Ascending aorta (tissue), 2 donors: ENCODE results near the gene NOD1. TPM values are rescaled to one million over a fixed set of nuclear protein-coding genes. Genes with fewer than 3 reads are reported as not detected.

Experiments used
- DNase-seq, 2 donors: peaks; one replicate each; pipeline ENCODE4 v3.0.0-alpha.2; 2019; ENCODE audit warnings: low spot score in 2 of 2
- H3K27ac ChIP-seq, 2 donors: fragments of 200-600 bp; sonication (generic); one replicate each; pipeline ENCODE4 v1.5.1; 2016 to 2017; ENCODE audit warnings: mild to moderate bottlenecking in 1 of 2
- H3K27me3 ChIP-seq: fragments of 200-600 bp; sonication (generic); one replicate; pipeline ENCODE4 v1.5.1; 2017
- H3K36me3 ChIP-seq, 2 donors: fragments of 200-600 bp; sonication (generic); one replicate each; pipeline ENCODE4 v1.5.1; 2016
- H3K4me1 ChIP-seq, 2 donors: fragments of 200-600 bp; sonication (generic); one replicate each; pipeline ENCODE4 v1.5.1; 2016 to 2017; ENCODE audit warnings: mild to moderate bottlenecking in 1 of 2
- H3K4me3 ChIP-seq, 2 donors: fragments of 200-600 bp; sonication (generic); one replicate each; pipeline ENCODE4 v1.5.1; 2016 to 2017; ENCODE audit warnings: mild to moderate bottlenecking in 1 of 2
- H3K9me3 ChIP-seq, 2 donors: fragments of 200-600 bp; sonication (generic); one replicate each; pipeline ENCODE4 v1.5.1; 2016
- intact Hi-C: fragments of 100-400 bp; cut with DNase I; formaldehyde crosslinking; loops from one replicate; pipeline ENCODE4 v1.15.1; 2023
- total RNA-seq: library from RNA; depleted of rRNA; stranded (reverse); fragments of >200 nt; gene quantifications from one replicate; pipeline ENCODE4 v1.1.0, GENCODE V29; 2016
- TF ChIP-seq, protein P1 (sequence below), 3 experiments: fragments of 200-600 bp in 2 of 3; fragments of 450-650 bp in 1 of 3; sonication (generic) in 2 of 3; IDR thresholded peaks; one replicate each; pipeline ENCODE4 v1.5.1; 2016 to 2019; ENCODE audit warnings: antibody characterized with exemption in 3 of 3, mild to moderate bottlenecking in 1 of 3, moderate library complexity in 1 of 3

The NOD1 gene
- total RNA-seq, 1 donor from 2014 or later: 20.0 TPM

DNA sequence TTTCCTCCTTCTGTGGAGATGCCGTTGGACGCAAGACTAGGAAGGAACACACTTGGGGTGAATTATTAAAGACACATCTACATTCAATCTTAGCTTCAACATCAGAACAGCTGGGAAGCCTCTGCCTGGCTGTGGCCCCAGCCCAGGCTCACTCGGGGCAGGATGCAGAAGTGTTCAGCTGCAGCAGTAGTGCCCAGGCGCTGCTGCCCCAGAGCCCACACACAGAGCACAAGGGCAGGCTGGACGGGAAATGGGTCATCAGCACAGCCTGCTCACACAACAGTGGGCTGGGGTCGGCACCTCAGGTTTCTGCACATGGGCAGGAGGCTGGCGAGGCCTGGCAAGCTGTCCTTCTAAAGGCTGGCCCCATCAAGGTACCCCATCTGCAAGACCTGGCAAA, 42.5 kb downstream of the NOD1 start:
- Histone ChIP-seq H3K27ac (no peak overlapping the region), H3K27me3 (no peaks in the 10 kb centered on the region), H3K4me1 (peaks cover 3 to 9% of the 10 kb centered on the region in 2 donors), H3K36me3 (peaks cover 28 to 38% of the 10 kb centered on the region in 2 donors), H3K9me3 (no peaks in the 10 kb centered on the region), H3K4me3 (no peak overlapping the region)
- peak in 1 of 2 donors; percentile 61 for DNase-seq
- TF ChIP-seq, protein P1, sequence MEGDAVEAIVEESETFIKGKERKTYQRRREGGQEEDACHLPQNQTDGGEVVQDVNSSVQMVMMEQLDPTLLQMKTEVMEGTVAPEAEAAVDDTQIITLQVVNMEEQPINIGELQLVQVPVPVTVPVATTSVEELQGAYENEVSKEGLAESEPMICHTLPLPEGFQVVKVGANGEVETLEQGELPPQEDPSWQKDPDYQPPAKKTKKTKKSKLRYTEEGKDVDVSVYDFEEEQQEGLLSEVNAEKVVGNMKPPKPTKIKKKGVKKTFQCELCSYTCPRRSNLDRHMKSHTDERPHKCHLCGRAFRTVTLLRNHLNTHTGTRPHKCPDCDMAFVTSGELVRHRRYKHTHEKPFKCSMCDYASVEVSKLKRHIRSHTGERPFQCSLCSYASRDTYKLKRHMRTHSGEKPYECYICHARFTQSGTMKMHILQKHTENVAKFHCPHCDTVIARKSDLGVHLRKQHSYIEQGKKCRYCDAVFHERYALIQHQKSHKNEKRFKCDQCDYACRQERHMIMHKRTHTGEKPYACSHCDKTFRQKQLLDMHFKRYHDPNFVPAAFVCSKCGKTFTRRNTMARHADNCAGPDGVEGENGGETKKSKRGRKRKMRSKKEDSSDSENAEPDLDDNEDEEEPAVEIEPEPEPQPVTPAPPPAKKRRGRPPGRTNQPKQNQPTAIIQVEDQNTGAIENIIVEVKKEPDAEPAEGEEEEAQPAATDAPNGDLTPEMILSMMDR (IDR thresholded peaks at IDR 0.05): no peak
- intact Hi-C loops: loop anchor here (10.0 kb wide), 1 partner anchor 69 kb away; the partner anchor contains the start of gene GGCT

GRCh38 chr7:30434140-30434799, 44.3 kb downstream of the NOD1 start:
- Histone ChIP-seq H3K36me3 (peaks cover 31 to 51% of the 10 kb centered on the region in 2 donors), H3K27me3 (no peaks in the 10 kb centered on the region), H3K27ac (no peak overlapping the region), H3K4me1 (peaks cover 6 to 13% of the 10 kb centered on the region in 2 donors), H3K4me3 (no peak overlapping the region), H3K9me3 (no peaks in the 10 kb centered on the region)
- no peak for DNase-seq
- intact Hi-C loops: loop anchor here (10.0 kb wide), 1 partner anchor 71 kb away; the partner anchor contains the start of gene GGCT
- TF ChIP-seq, protein P1 (IDR thresholded peaks at IDR 0.05): no peak

- Histone ChIP-seq H3K4me3 (no peak overlapping the region), H3K36me3 (peaks cover 31 to 56% of the 10 kb centered on the region in 2 donors), H3K9me3 (no peaks in the 10 kb centered on the region), H3K27ac (peak overlapping the region; percentile 53 to 67), H3K27me3 (no peaks in the 10 kb centered on the region), H3K4me1 (peaks cover 6 to 13% of the 10 kb centered on the region in 2 donors)
- intact Hi-C loops: loop anchor here (10.0 kb wide), 1 partner anchor 71 kb away; the partner anchor contains the start of gene GGCT
- DNase-seq: no peak
- TF ChIP-seq, protein P1 (IDR thresholded peaks at IDR 0.05): no peak
Observed at GRCh38 chr7:30433506-30433905, 45.1 kb downstream of the NOD1 start.

DNA sequence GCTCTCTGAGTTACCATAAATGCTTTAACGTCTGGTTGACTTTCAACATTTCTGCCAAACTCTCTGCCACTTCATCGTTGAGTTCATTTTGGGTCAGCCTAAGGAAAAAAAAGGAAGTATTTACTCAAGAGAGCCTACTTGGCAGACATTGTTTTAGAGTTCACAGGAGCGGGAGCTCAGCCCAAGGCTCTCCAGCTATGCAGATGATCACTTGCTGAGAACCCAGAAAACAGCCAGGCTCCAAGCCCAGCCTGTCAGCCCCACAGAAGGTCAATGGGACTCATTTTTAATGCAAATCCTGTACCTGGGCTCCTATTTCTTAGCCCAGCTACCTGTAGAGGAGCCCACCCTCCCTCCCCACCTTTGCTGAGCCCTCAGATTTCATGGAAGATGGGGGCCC, 45.5 kb downstream of the NOD1 start:
- Histone ChIP-seq H3K36me3 (peaks cover 29 to 56% of the 10 kb centered on the region in 2 donors), H3K4me1 (peaks cover 6 to 13% of the 10 kb centered on the region in 2 donors), H3K4me3 (no peak overlapping the region), H3K27ac (peak overlapping the region; percentile 53 to 67), H3K27me3 (no peaks in the 10 kb centered on the region), H3K9me3 (no peaks in the 10 kb centered on the region)
- TF ChIP-seq, protein P1 (IDR thresholded peaks at IDR 0.05): no peak
- DNase-seq: peak in 1 of 2 donors; percentile 82
- intact Hi-C loops: loop anchor here (10.0 kb wide), 1 partner anchor 72 kb away; the partner anchor contains the start of gene GGCT

DNA sequence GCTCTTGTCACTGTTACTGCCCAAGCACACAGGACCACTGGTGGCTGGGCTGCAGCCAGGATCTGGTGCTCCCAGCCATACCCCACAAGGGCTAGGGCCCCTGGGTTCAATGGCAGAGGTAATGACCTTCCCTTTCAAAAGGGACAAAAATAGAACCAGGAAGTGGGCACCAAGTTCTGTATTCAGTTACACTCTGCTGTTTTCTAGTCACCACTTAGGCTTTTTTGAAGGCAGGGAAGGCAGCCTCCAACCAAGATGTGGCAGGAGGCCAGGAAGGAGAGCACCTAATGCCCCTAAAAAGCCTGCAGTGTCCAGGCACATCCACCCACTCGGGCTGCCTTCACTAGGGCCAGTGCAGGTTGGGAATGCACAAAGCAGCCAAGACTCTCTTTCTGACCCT, 47.8 kb downstream of the NOD1 start:
- TF ChIP-seq, protein P1 (IDR thresholded peaks at IDR 0.05): no peak
- intact Hi-C loops: loop anchor here (10.0 kb wide), 1 partner anchor 74 kb away; the partner anchor contains the start of gene GGCT
- Histone ChIP-seq H3K36me3 (peaks cover 13 to 56% of the 10 kb centered on the region in 2 donors), H3K9me3 (no peaks in the 10 kb centered on the region), H3K4me1 (peaks cover 6 to 13% of the 10 kb centered on the region in 2 donors), H3K4me3 (no peak overlapping the region), H3K27ac (peak overlapping the region; percentile 4 to 27), H3K27me3 (no peaks in the 10 kb centered on the region)
- DNase-seq: no peak
